Fibroblast of the conjunctiva (primary cell): ENCODE results near the gene GRK1.

Source experiments
- DNase-seq: peaks from one replicate; pipeline ENCODE4 v3.0.0-alpha.2; 2010; ENCODE audit warnings: low read depth

GRK1 gene

DNA sequence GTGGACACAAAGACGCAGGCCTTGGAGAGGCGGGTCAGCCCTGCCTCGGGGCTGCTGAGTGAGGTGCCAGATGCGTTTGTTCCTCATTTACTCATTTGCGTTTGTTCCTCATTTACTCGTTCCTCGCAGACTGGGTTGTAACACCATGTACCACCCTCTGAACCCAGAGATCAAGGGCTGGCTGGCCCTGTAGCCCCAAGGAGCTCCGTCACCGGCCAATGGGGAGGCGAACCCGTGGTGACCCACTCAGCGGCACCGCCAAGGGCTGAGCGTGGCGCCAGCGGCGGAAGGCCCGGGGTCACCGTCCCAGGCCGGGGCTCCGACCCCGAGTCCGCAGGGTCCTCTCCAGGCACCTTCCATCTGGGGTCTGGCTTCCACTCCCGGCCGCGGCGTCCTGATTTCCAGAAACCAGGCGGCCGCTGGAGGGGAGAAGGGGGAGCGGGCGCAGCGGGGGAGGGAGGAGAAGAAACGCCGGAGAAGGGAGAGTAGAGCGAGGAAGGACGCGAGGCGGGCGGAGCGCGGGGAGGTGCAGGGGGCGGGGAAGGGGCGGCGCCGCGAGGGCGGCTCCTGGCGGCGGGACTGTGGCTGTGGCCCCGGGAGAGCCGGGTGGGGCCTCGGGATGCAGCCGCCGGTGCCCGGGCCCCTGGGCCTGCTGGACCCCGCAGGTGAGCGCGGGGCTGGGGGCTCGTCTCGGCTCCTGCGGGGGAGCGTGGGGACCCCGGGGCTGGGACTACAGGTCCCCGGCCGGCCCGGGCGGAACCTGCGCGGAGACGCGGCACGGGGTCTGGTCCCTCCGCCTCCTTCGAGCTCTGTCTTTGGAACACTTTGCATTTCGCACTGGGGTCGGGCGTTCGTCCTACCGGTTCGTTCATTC, 91.9 kb downstream of the GRK1 start, which contains the start of gene TMEM255B:
TSS of gene TMEM255B (plus strand) at position 576 of the 874 bp plus-strand sequence. CDS start at position 620, 44 bp downstream.
- DNase-seq = no peak

GRCh38 chr13:113759525-113760137, 92.6 kb downstream of the GRK1 start:
- no peak for DNase-seq

DNA sequence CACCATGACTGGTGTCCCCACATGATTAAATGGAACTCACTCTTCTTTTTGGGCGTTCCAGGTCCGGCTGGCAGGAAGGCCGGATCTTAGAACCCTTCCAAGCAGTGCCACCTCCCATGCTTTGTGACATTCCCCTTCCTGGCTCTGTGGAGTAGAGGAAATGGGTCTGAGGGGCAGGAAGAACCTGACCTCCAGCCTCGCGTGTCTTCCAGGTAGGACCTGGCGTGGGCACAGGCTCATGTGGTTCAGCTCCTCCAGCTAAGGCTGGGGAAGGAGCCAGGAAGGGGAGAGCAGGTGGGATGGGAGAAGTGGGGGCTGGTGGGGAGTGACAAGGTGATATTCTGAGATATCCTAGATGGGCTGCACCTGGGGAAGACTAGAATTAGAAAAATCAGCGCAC, 94.1 kb downstream of the GRK1 start:
- DNase-seq = no peak

DNA sequence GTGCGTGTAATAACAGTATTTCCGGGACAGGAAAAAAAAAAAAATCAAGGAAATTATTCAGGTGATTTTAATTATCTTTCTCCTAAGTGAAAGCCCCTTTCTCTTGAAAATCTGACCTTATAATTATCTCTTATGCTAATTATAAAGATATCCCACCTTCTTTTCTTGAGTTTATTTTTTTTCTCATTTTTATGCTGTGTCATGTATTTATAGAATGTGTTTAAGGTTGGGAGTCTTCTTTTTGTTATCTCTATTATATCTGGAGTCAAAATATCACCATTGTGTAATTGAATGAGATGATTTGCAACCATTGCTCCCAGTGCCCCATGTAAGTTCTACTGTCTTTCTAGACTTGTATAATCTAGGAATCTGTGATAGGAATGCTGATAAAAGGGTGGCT, 95.1 kb downstream of the GRK1 start:
- no peak for DNase-seq

- no peak for DNase-seq
These were observed 95.5 kb downstream of the GRK1 start for GRCh38 chr13:113762538-113762937.

DNA sequence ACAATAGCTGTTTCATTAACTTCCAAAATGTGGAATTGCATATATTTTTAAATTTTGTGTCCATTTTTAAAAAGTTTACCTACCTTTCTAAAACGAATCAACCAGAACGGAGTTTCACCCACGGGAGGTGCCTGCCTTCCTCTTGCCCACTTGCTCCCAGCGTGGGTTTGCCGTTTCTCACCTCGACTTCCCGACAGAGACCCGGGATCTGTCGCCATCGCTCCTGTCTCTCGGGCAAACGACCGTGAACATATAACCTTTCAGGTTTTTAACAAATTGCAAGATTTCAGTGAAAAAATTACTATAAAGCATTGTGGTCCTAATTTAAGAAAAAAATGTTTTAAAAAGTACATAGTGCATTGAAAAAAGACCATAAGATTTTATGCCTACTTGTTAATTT, 96.2 kb downstream of the GRK1 start:
- DNase-seq = no peak

GRCh38 chr13:113763961-113764792, 97.2 kb downstream of the GRK1 start:
- DNase-seq = no peak

GRCh38 chr13:113764793-113765563, 98.0 kb downstream of the GRK1 start:
- no peak for DNase-seq

GRCh38 chr13:113765564-113765910, 98.5 kb downstream of the GRK1 start:
- DNase-seq = peak; percentile 24

DNA sequence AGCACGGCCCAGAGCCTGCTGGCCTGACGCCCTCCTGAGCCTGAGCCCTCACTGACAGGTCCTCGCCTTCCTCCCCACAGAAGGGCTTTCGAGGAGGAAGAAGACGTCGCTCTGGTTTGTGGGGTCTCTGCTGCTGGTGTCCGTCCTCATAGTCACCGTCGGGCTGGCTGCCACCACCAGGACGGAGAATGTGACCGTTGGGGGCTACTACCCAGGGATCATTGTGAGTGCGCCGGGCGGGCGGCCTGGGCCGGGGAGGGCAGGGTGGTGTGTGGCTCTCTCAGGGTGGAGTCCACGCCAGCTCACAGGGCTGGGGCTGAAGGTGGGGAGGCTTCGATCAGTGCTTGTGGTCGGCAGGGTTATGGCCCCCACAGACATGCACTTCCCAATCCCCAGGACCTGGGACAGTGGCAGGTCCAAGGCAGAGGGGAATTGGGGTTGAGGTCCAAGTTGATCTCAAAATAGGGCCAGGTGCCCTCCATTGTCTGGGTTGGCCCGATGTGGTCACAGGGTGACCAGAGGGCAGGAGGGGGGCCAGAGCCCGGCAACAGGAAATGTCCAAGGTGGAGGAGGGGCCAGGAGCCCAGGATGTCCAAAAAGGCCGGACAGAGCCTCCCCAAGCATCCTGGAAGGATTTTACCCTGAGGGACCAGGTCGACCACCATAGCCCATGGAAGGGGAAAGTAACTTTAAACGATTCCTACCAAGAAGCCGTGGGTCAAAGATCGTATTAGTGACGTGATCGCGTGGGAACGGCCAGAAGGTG, 99.2 kb downstream of the GRK1 start:
- DNase-seq = no peak

DNA sequence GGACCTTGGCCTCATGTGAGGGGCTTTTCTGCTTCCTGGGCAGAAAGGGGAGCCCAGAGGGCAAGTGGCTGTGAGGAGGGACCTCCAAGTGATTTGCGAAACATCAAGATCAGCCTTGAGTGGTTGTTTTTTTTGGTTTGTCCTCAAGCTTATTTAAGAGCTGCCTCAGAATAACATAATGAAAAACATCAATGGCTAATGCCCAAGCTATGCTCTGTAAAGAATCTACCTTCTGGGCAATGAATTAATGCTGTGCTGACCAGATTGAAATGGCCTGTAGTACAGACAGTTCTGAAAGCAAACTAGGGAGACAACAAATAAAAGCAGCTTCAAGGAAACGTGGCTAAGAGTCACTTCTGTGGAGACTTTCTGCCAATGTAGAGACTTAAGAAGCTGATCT, 100.3 kb downstream of the GRK1 start:
- no peak for DNase-seq

DNA sequence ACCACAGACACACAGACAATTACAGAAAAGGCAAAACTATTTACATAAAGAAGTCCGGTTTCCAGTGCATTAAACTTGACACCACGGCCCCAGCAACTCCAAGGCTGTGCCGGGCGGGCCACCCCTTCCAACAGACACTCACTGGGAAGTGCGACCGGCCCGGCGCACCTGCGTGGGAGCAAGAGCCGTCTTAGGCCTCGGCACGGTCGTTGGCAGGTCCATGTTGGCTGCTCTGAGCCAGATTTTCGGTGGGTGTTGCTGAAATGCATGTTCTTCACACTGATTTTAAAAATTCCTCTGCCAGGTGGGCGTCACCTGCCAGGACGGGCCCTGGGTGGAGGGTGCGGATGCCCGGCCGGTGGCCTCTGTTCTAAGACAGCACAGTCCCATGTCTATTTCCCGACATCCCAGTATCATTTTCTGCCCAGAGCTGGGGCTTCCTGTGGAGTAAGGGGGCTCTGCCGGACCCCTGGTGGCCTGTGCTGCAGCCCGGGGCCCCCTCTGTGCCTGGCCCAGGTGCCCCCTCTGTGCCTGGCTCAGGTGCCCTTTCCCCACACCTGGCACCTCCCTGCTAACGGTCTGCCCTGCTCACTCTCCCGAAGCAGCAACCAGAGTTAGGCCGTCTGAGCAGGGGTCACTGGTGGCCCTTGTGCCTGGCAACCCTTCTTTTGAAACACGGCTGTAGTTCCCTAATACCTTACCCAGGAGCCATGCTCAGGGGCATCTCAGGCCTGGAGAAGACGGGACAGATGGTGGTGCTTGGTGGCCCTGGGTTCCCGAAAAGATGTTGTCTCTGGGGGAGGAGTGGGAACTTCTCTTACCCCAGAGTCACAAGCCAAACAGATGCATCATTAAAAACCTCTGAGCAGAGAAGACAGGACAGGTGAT, 101.2 kb downstream of the GRK1 start:
- no peak for DNase-seq

DNA sequence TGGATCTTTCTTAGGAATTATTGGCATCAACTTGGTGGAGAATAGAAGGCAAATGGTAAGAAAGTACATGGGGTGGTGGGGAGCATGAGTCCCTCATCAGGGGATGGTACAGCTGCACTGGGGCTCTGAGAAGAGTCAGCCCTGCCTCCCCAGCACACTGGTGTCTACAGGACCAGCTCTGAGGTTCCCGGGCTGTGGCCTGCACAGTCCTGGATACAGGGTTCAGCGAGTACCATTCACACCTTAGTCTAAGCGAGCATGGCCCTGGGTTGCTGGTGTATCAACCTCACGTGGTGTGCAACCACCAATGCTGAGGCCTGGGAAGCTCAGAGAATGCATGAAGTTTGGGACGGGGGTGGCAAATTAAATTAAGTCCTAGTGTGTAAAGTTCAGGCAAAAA, 102.1 kb downstream of the GRK1 start:
- no peak for DNase-seq

GRCh38 chr13:113769881-113770280, 102.9 kb downstream of the GRK1 start:
- no peak for DNase-seq

GRCh38 chr13:113770441-113770840, 103.4 kb downstream of the GRK1 start:
- no peak for DNase-seq

DNA sequence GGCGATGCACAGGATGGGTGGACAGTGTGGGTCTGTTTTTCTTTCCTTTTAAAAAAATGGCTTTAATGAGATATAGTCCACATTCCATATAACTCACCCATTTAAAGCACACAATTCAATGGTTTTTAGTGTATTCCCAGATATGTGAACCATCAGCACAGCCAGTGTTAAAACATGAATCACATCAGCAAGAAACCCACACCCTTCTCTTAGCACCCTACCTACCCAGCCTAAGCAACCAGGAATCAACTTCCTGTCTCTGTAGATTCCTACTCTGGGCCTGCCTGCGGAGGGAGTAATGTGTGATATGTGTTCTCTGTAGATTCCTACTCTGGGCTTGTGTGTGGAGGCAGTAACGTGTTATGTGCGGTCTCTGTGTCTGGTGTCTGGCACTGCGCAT, 103.9 kb downstream of the GRK1 start:
- no peak for DNase-seq

GRCh38 chr13:113771709-113772331, 104.8 kb downstream of the GRK1 start:
- DNase-seq = no peak

DNA sequence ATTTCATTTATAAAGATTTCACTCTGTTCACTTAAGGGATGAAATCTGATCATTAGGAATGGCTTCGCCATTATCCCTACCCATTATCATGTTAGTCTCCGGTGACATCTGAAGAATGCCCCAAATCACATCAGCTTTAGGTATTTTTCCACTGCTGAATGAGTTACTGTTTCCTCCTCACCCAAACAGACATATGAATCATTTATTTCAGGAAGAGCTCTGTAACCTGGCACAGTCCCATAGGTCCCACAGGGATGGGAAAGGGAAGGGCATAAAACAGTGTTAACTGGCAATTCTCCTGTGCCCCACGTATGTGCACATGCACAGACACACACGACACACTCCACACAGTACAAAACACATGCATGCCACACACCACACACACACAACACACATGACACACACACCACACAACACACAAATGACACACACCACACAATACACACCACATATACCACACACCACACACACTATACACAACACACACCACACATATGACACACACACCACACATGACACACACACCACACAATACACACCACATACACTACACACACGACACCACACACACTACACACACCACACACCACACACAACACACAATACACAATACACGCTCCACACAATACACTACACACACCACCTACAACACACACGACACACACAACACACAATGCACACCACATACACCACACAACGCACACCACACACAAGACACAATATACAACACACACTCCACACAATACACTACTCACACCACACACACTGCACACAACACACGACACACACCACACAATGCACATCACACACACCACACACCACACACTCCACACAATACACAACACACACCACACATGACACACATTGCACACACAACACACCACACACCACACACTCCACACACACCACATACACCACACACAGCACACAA, 107.4 kb downstream of the GRK1 start:
- no peak for DNase-seq
